GM12865 (cell line): ENCODE data around the gene FAM241B.

Experiments used
- DNase-seq: peaks from one replicate; pipeline ENCODE4 v3.0.0; 2010; ENCODE audit warnings: low read depth
- H3K4me3 ChIP-seq: 2 replicates; pipeline ENCODE4 v1.5.1; 2011; ENCODE audit warnings: mild to moderate bottlenecking, low read depth, low read length, control low read depth
- CTCF ChIP-seq: IDR thresholded peaks from 2 replicates; pipeline ENCODE4 v1.5.1; 2011; ENCODE audit warnings: low read length, control low read depth, low read depth, inconsistent platforms; ENCODE audit not compliant: insufficient read depth; ENCODE audit errors: missing control alignments

Gene FAM241B

GRCh38 chr10:69636626-69637605 lies 6.9 kb downstream of the FAM241B start:
- no peak overlapping the region for H3K4me3 ChIP-seq
- peak; percentile 20 for DNase-seq
- TF ChIP-seq CTCF, result peak; percentile 30

DNA sequence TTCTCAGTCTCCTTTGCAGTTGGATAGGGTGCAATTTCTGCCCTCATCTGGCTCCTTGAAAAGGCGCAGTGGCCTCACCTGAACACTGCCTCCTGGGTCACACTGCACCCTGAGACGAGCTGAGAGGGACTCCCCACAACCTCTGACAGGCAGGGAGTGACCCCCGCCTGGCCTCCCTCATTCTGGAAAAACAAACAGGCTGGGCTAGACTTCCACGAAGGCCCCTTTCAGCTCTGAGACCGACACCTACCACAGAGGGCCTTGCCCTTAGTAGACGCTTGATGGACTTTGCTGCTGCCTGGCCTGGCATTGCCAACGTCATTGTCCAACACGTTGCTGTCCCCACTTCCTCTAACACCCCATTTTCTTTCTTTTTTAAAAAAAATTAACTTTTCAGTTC lies 8.6 kb downstream of the FAM241B start:
- DNase-seq, result no peak
- no peak overlapping the region for H3K4me3 ChIP-seq
- no peak for TF ChIP-seq CTCF

DNA sequence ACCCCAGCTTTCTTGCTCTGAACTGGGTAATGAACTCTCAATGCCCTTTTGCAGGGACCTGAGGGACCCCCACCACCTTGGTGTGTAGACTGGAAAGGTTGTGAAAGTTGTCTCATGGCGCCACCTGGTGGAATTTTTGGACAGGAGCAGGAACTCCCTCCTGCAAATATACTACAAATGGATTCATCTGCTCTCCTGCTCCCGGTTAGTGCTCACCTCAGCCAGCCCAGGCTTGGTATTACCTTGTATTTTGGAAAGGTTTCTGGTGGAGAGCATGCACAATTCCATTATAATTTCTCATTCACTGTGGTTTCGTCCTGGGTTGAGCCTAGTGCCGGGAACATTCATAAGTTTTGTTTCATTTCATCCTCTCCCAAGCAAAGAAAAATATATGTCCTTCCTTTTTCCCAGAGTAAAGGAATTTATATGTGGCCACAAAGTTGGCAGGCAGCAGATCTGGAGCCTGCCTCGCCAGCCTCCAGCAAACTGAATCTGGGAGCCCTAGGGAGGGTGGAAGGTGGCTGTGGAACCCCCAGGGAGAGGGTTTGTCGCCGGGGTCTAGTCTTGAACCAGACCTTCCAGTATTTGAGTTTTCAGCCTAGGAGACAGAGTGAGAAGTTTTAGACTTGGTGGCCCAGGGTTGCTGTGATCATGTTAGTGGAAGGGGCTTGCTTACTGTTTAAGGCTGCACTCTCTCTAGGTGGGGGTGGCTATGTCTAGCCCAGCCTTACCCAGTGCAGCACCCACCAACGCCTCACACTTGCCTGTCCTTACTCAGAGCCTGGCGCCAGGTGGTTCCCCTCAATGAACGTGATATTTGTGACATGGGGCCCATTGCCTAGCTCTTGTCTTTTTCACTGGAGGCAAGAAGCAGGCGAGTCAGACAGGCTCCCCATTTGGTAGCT lies 9.5 kb downstream of the FAM241B start:
- TF ChIP-seq CTCF, result peak; percentile 68
- DNase-seq, result peak; percentile 74
- no peak overlapping the region for H3K4me3 ChIP-seq

- no peak for TF ChIP-seq CTCF
- no peak for DNase-seq
- no peak overlapping the region for H3K4me3 ChIP-seq
Observed at GRCh38 chr10:69640196-69640980, 10.3 kb downstream of the FAM241B start.

DNA sequence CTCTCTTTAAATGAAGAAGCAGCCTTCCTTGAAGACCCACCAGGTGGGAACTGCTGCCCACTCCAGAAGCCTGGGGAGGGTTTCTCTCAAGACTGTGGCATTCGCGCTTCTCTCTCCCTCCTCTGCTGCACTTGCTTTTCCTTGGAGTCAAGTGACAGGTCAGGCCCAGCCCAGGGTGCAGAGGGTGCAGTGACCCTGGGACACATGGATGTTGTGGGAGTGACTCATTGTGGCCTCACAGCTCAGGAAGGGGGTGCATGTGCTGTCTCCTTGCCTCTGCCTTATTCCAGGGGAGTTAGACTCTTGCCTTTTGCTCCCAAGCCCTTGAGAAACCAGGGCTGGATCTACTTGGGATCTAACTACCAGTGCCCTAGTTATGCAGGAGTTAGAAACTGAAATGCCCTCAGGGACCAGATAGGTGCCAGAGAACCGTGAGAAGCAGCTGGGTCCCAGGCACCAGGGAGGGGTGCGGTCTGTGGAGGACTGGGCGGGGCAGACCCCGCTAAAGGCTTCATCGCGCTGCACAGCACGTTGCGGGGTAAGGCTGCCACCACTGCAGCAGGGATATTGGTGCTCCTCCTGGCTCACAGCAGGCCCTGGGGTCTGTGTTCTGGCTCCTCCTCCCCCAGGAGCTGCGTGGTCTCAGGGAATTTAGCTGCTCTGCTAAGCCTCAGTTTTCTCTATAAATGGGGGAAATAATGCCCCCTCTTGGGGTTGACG lies 11.4 kb downstream of the FAM241B start:
- no peak for DNase-seq
- TF ChIP-seq CTCF, result no peak
- H3K4me3 ChIP-seq, result no peak overlapping the region

- DNase-seq, result no peak
- no peak overlapping the region for H3K4me3 ChIP-seq
- no peak for TF ChIP-seq CTCF
Observed at GRCh38 chr10:69642747-69643146, 12.7 kb downstream of the FAM241B start.
